ENCODE results near the gene HYAL2. TPM values are rescaled to one million over a fixed set of nuclear protein-coding genes. Genes with fewer than 3 reads are reported as not detected.

Gene HYAL2
- total RNA-seq, 1 donor from 2014 or later = 51.8 TPM

DNA sequence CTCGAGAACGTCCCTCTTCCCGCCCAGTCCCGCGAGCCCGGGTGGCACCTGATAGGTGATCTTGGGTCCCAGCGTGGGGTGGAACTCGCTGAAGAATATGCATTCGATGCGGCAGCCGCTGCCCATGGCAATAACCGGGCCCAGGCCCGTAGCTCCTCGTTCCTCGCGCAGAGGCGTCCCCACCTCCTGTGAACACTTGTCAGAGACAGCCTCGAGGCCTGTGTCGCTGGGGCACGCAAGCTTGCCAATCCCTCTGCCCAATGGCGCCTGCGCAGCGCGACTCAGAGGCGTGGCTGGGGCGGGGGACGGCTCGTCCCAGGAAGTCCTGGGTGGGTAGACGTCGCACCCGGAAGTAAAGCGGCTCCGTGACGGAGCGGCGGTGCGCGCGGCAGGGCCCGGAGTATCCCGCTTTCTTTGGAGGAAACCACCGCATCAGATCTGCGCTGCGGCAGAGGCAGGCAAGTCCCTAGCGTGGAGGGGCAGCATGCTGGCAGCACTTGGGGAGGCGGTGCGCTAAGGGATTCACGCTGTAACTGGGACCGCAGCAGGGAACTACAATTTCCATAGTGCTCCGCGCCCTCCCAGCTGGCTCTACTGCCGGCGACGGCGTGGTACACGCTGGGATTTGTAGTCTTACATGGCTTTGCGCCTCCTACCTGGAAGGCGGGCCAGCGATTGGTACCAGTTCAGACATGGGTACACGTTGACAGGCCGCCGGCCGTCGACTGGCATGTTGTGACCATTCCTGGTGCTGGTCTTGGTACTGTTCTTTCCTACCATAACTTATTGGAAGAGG is 28.2 kb upstream of the HYAL2 start, which contains the start of the genes CYB561D2 and NPRL2:
CYB561D2 (plus strand) TSS at position 336 of the 796 bp plus-strand sequence. CDS start 572 bp downstream, outside the sequence.
NPRL2 (minus strand) TSS at position 249 of the 796 bp plus-strand sequence; CDS start at position 126, 123 bp downstream.
- DNase-seq (ENCODE audit: low spot score) = peak; percentile 98

DNA sequence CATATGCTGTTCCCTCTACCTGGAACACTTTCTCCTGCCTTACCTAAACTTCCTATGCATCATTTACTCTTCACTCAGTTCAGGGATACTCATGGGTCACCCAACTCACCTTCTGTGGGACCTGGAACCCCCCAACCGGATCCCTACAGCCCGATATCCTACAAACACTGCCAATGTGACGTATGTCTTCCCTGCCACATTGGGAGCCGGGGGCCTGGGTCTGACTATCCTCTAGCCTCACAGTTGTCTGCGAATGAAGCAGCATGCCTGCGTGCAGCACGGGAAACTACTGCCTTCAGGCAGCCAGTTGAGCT is 27.6 kb upstream of the HYAL2 start:
- no peak for DNase-seq (ENCODE audit: low spot score)

DNA sequence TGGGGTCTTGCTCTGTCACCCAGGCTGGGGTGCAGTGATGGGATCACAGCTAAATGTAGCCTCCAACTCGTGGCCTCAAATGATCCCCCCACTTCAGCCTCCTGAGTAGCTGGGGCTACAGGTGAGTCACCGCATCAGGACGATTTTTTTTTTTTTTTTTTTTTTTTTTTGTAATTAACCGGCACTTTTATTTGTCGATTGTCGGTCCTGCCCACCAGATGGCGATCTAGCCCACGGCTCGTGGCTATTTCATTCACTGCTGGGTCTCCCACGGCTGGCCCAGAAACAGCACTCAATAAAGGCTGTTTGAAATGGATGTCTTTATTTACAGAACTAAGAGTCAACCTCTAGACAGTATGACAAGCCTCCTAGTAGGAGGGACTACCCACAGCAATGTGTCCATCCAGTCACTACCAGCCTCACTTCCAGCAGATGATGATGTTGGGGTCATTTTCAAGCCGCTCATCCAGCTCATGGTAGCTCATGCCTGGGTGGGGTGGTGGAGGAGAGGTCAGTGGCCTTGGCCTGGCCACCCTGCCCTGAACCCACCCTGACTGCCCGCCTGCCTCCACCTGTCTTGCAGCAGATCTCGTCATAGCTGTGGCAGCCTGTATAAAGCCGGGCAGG is 24.8 kb upstream of the HYAL2 start:
- DNase-seq (ENCODE audit: low spot score) = peak; percentile 65

DNA sequence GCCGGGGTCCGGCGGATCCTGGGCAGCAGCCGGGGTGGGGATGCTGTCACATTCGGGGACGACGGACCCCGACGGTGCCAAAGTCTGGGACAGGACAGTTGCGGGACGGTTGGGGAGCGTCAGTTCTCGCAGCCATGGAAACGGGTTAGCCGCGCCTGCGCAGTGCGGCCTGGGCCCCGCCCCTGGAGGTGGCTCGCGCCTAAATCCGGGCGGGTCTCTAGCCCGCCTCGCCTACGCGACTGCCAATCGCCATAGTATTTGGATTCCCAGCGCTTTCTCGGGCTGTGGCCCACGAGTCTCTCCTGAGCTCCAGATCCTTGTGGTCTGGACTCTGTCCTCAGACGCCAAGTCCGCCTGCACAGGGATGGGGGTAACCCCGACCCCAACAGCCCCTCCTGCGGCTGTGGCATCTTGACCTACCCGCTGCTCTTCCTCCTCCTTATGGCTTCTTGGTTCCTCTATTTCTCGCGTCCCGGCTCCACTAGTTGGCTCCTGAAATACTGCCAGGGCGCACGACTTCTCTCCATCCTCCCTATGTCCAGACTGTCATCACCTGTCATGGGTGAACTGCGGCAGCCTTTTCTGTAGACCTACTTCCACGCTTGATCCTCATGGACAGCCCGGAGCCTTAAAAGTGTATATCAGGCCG is 23.2 kb upstream of the HYAL2 start, which contains the start of gene ZMYND10:
ZMYND10 (minus strand) TSS at position 147 of the 649 bp plus-strand sequence. CDS start 153 bp downstream, outside the sequence.
- DNase-seq (ENCODE audit: low spot score) = peak; percentile 58

DNA sequence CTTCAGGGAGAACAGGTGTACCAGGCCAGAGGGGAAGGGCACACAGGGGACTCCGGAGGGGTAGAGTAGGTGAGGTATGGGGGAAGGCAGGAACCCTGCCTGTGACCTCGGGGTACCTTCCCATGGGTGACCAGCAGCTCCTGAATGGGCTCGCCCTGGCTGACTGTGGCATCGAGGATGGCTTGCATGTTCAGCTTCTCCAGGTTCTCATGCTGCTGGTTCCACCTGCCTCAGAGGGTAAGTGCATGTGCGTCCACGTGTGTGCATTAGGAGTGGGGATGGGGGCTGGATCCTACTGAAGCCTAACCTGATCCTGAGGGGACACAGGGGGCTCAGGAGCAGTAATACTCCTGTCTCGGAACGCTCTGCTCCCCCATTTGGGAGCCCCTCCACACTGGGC is 22.5 kb upstream of the HYAL2 start:
- DNase-seq (ENCODE audit: low spot score) = no peak

DNA sequence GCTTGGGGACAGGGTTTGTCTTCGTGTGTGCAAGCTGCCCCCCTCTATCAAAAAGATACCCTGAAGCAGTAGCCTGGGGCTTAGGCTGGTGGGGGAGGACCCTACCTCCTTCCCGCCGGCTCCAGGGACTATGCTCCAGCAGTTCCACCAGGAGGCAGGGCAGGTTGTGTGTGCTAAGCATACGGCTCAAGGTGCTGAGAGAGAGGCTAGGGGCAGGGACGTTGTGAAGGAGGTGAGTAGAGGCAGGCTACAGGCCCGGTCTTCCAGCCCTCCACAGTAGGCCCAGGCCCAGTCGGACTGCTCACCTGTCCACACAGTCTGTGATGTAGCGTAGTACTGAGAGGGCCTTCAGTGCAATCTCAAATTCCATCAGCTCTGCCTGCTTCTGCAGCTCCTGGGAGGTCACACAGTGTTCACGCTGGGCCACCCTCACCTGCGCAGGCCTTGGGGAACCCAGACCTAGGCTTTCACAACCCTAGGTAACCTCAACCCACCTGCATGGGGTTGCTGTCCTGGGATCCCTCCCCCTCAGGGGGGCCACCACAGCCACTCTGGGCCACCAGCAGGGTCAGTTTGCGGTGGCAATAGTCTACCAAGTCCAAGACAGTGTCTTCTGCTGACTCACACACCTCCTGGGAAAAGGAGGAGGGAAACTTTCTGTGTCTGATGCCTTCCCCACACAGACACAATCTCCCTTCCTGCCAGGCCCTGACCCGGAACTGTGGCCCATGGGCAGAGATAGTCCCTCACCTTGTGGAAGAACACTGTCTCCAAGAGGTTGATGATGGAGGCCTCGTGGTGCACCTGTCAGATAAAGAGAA is 20.5 kb upstream of the HYAL2 start:
- no peak for DNase-seq (ENCODE audit: low spot score)

DNA sequence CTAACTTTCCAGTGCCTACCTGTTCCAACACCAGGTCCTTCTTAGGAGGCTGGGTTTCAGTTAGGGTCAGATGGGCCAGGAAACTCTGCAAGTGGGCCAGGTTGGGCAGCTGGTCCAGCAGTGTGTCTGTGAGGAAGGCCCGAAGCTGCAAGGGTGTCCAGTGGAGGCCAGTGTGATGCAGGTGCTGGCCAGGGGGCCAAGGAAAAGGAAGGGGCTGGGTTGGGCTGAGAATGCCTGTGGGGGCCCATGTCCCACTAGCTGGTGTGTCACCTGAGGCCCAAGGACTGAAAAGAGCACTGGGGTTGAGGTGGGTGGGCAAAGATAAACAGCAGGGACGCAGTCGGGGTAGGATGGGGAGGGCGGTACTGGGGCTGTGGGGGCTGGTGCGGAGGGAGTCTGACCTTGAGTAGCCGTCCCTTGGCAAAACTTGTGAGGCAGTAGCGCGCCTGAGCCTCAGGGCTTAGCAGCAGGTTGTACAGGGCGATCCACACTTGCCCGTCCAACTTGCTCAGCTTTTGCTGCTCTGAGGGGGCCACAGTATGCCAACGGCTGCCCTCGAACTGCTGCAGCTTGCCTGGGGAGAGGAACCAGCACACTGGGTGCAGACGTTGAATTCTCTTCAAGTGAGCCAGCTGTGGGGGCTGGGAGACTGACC is 19.6 kb upstream of the HYAL2 start:
- DNase-seq (ENCODE audit: low spot score) = no peak

DNA sequence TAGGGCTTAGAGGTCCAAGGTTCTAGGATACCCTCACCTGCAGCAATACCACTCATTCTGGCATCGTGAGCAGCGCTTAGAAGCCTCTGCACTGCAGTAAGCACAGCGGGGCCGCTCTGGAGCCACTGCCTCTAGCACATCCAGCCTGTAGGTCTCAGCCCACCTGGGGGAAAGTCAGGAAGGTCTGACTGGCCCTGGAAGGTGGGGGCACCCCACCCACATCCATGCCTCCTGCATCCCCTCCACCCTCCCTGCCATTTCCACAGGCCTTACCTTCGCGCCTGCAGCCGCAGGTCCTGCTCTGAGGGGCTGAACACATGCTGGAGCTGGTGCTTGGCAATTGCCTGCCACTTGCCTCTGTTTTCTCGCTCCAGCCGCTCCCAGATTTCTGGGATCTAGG is 19.0 kb upstream of the HYAL2 start:
- no peak for DNase-seq (ENCODE audit: low spot score)

DNA sequence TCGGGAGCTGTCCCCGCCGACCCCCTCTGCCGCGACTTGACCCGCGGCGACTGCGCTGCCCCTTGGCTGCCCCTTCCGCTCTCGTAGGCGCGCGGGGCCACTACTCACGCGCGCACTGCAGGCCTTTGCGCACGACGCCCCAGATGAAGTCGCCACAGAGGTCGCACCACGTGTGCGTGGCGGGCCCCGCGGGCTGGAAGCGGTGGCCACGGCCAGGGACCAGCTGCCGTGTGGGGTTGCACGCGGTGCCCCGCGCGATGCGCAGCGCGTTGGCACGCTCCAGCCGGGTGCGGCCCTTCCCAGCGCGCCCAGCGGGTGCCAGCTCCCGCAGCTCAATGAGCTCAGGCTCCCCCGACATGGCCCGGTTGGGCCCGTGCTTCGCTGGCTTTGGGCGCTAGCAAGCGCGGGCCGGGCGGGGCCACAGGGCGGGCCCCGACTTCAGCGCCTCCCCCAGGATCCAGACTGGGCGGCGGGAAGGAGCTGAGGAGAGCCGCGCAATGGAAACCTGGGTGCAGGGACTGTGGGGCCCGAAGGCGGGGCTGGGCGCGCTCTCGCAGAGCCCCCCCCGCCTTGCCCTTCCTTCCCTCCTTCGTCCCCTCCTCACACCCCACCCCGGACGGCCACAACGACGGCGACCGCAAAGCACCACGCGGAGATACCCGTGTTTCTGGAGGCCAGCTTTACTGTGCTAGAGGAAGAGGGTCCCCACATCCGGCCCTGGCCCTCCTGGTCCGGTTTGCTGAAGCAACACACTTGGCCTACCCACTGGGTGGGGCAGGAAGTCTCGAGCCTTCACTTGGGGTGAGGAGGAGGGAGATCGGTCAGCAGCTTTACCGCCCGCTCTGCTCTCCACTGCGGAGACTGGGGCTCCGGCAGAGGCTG is 18.1 kb upstream of the HYAL2 start, which contains the start of gene RASSF1:
RASSF1 (minus strand) TSS at position 389 of the 882 bp plus-strand sequence; CDS start at position 358, 31 bp downstream.
- peak; percentile 89 for DNase-seq (ENCODE audit: low spot score)

DNA sequence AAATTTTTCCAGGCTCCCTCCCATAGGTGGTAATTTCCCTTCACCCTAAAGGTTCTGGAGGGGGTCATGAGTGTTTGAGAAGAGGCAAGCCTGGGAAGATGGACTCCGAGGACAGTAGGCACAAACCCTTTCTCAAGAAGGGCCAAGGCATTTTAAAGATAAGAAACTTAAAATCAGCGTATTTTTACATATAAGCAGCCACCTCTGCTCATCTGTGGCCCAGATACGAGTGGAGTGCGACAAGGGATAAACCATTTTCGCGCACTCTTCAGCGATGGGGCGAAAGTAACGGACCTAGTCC is 17.6 kb upstream of the HYAL2 start:
- no peak for DNase-seq (ENCODE audit: low spot score)

DNA sequence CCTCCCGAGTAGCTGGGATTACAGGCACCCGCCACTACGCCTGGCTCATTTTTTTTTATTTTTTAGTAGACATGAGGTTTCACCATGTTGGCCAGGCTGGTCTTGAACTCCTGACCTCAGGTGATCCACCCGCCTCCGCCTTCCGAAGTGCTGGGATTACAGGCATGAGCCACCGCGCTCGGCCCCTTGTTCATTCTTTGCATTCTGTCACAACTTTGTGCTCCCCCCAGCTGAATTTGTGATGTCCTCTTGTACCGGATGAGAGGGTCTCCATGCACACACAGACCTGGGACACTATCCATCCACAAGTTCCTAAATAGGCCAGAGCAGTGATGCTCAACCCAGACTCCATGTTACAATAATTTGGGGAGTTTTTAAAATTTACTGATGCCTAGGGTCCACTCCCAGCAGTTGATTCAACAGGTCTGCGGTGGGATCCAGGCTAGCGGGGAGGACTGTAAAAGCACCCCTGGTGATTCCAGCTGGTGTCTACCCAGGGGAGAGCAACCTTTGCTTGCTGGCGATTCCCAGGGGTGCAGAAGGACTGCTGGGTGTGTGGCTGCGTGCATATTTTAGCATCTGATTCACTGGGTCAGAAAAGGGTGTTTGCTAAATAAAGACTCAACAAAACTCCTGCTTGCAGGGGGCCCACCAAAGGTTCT is 17.1 kb upstream of the HYAL2 start:
- no peak for DNase-seq (ENCODE audit: low spot score)

DNA sequence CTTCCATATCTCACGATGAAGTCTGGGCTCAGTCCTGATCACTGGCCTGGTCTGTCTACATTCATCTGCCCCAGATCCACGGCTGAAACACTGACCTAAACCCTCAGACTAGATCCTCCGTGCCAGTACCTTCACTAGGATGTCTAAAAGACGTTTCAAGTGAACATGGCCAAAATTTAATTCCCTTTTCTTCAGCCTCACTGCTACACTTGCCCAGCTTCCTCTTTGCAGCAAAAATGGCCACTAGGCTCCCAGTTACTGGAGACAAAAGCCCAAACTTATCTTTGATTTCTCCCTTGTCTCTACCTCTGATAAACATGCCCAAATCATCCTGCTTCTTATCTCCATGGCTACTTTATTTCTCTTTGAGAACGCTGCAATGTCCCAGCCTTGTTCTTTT is 16.4 kb upstream of the HYAL2 start:
- no peak for DNase-seq (ENCODE audit: low spot score)

DNA sequence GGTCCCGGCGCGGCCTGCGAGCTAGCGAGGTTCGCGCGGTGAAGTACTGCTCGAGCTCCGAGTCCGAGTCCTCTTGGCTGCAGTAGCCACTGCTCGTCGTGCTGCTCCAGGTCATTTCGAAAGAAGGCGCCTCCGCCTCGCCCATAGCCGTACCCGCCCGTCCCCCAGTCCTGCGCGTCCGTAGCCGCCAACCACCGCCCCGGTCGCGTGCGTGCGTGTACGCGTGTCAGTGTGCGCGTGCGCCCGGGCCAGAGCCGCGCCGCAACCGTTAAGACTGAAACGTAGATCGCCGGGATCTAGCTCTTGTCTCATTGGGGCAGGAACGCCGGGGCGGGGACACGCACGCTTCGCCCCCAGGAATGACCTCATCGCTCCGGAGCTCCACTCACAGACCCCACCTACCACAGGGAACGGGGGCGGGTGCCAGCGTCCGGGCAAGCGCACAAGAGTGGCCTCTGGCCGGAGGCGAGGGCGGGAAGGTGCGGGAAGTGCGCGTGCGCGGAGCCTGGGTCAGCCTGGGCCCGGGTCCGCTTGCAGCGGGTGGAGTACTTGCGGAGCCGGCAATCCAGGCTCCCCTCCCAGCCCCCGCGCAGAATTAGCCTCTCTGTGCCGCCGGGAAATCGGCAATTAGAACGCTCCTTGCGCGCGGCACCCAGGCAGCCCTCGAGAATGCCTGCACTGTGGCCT is 14.8 kb upstream of the HYAL2 start:
- DNase-seq (ENCODE audit: low spot score) = peak; percentile 100

DNA sequence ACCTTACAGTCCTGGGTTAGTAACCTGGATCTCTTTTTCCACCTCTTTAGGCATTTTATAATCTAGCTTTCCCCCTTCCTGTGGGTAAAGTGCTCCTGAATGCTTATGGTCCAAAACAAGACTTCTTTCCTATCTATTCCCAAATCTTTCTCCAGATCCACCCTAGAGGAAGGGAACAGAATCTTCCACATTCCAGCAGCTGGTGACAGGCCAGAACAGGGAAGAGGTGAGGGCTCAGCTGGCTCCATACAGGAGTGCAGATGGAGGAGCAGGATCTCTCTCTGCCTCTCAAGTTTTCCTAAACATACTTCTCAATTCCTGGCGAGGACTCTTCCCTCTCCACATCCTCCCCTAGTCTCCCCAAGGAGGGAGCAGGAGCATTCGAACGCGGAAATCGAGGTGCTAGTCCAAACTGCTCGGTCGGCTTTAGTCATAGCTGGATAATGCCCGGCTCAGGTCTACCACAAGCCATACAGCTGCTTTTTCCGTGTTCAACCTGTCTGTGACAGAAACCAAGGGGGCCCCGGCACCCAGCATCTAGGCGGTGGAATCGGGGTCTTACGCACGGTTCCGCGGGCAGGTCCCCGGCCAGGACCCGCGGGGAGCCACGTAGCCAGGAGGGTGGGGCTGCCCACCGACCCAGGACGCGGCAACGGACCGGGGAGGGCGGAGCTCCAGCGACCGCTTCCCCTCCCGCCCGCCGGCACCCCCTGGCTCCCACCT is 14.1 kb upstream of the HYAL2 start:
- no peak for DNase-seq (ENCODE audit: low spot score)

DNA sequence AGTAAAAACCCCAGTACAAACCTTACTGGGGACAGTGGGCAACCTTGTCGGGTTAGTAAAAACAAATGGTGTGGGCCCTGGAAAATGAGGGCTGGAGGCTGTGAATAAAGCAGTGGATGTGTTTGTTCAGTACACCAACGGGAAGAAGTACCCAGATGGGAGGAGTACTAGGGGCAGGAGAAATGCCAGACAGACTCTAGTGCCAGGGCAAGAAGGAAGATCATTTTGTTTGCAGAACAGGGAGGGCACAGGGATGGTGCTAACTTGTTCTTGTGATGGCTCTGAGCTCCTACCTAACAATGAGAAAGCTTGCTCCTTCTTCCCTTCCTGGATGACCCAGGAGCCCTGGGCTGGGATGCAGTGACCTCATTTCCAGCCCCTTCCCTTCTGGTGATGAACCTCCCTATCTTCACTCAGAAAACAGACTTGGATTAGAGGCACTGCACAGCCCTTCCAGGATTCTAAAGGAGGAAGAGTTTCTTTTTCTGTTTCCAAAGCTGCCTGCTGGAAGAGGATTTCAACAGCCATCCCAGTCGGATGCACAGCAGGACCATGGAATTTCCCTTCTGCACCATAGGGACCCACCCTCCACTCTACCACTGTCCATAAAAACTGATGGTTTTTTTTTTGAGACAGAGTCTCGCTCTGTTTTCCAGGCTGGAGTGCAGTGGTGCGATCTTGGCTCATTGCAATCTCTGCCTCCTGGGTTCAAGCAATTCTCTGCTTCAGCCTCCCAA is 12.0 kb upstream of the HYAL2 start:
- peak; percentile 63 for DNase-seq (ENCODE audit: low spot score)

DNA sequence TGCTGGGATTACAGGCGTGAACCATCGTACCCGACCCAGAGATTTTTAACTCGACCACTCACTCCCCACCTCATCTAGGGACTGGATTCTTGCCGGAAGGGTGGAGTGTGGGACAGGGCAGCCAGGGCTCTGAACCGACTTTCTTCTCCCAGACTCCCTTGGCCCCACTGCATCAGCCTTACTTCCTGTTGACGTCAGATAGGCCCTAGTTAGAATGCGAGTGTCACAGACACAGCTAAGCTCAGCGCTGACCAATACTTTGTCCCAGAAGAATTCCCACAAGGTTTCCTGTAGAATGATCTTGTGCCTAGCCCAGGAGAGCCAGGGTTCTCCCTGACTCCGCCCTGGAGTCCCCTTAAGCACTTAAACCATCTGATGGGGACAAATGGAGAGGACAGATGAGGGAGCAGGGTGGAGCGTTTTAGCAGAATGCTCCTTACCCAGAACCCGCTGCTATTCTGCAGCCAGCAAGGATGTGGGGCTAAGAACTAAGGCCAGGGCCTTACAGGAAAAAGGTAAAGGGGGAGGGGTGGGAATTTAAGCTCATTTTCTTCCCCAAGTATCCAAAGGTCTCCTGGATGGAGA is 11.3 kb upstream of the HYAL2 start:
- peak; percentile 50 for DNase-seq (ENCODE audit: low spot score)

DNA sequence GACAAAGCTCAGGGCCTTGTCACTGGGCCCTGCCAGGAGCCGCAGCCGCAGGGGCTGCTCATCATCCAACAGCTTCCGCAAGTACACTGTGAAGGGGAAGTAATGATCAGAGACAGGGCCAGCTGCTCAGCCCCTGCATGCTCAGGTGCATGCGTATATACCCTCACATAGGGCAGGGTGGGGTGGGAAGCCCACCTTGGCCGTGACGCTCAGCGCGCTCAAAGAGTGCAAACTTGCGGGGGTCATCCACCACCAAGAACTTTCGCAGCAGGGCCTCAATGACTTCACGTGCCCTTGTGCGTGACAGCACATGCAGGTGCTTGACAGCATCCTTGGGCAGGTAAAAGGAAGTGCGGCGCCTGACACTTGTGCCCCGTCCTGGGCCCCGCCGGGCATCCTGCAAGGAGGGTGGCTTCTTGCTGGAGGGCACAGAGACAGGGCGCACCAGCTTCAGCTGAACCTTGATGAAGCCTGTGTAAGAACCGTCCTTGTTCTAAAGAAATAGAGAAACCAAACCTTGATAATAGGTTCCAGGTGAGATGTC is 8.9 kb upstream of the HYAL2 start:
- DNase-seq (ENCODE audit: low spot score) = no peak

Measured in umbilical cord (tissue), 2 donors.